Peyer's patch (tissue), 4 donors: ENCODE measurements around the gene CACNA1S.

Experiments
- CTCF ChIP-seq, 6 experiments: fragments of 450-650 bp in 4 of 6; fragments of 200-600 bp in 2 of 6; sonication (generic) in 1 of 6; IDR thresholded peaks; one replicate each; pipeline ENCODE4 v1.5.1; 2017 to 2019; ENCODE audit warnings: antibody characterized with exemption in 6 of 6, mild to moderate bottlenecking in 3 of 6, moderate library complexity in 1 of 6
- POLR2A ChIP-seq, 2 donors: fragments of 450-650 bp; IDR thresholded peaks; one replicate each; pipeline ENCODE4 v1.5.1; 2017; ENCODE audit warnings: antibody characterized with exemption in 2 of 2, mild to moderate bottlenecking in 2 of 2, moderate library complexity in 2 of 2

- TF ChIP-seq CTCF (IDR thresholded peaks at IDR 0.05): no peak
- no peak for TF ChIP-seq POLR2A (IDR thresholded peaks at IDR 0.05)
These were observed 43.1 kb upstream of the CACNA1S start for GRCh38 chr1:201155354-201155753.
